Stimulated activated CD4-positive, alpha-beta T cell treated with anti-CD3 and anti-CD28 coated beads, Interleukin-12 subunit alpha, Interleukin-12 subunit beta, amount 100 ng/mL, for 24 hours (primary cell): ENCODE results near the gene SOX9.

Experiments
- DNase-seq, 2 experiments: peaks; one replicate each; pipeline ENCODE4 v3.0.0-alpha.2; 2020; ENCODE audit warnings: low read depth in 2 of 2

SOX9 gene

GRCh38 chr17:72120642-72121163 is at the start of gene SOX9:
TSS of gene SOX9 (plus strand) at chr17:72121020. CDS start at chr17:72121392, 372 bp downstream.
- DNase-seq, result no peak

GRCh38 chr17:72071330-72071729 is 49.5 kb upstream of the SOX9 start:
- no peak for DNase-seq

GRCh38 chr17:72075995-72076677 is 44.7 kb upstream of the SOX9 start:
- no peak for DNase-seq

GRCh38 chr17:72076678-72077030 is 44.2 kb upstream of the SOX9 start:
- DNase-seq, result no peak

GRCh38 chr17:72077326-72077960 is 43.4 kb upstream of the SOX9 start:
- DNase-seq, result no peak

GRCh38 chr17:72079700-72080099 is 41.1 kb upstream of the SOX9 start:
- DNase-seq, result no peak

GRCh38 chr17:72087876-72088275 is 32.9 kb upstream of the SOX9 start:
- DNase-seq, result no peak

- no peak for DNase-seq
Measured at GRCh38 chr17:72089453-72089987, 31.3 kb upstream of the SOX9 start.

GRCh38 chr17:72090108-72090507 is 30.7 kb upstream of the SOX9 start:
- DNase-seq, result no peak

GRCh38 chr17:72092710-72093322 is 28.0 kb upstream of the SOX9 start:
- DNase-seq, result no peak

GRCh38 chr17:72093707-72094106 is 27.1 kb upstream of the SOX9 start:
- DNase-seq, result no peak

- DNase-seq, result no peak
Measured at GRCh38 chr17:72095316-72095715, 25.5 kb upstream of the SOX9 start.

GRCh38 chr17:72097144-72097543 is 23.7 kb upstream of the SOX9 start:
- no peak for DNase-seq

GRCh38 chr17:72099919-72100318 is 20.9 kb upstream of the SOX9 start:
- DNase-seq, result no peak

- DNase-seq, result no peak
Measured at GRCh38 chr17:72100470-72100869, 20.4 kb upstream of the SOX9 start.

GRCh38 chr17:72101526-72101925 is 19.3 kb upstream of the SOX9 start:
- DNase-seq, result no peak

- DNase-seq, result no peak
Measured at GRCh38 chr17:72102366-72102765, 18.5 kb upstream of the SOX9 start.

GRCh38 chr17:72104164-72104862 is 16.5 kb upstream of the SOX9 start:
- no peak for DNase-seq

- no peak for DNase-seq
Measured at GRCh38 chr17:72104863-72105234, 16.0 kb upstream of the SOX9 start.

GRCh38 chr17:72107100-72107499 is 13.7 kb upstream of the SOX9 start:
- no peak for DNase-seq

GRCh38 chr17:72110231-72110941 is 10.4 kb upstream of the SOX9 start:
- DNase-seq, result no peak

- no peak for DNase-seq
Measured at GRCh38 chr17:72110942-72111318, 9.9 kb upstream of the SOX9 start.
